M059J (cell line): ENCODE results near the gene KCNE4. TPM values are rescaled to one million over a fixed set of nuclear protein-coding genes. Genes with fewer than 3 reads are reported as not detected.

Source experiments
- total RNA-seq: library from RNA; depleted of rRNA; stranded (reverse); fragments of >200 nt; shearing (Covaris generic); gene quantifications from 2 replicates; pipeline ENCODE4 v1.2.3, GENCODE V29; 2014; rRNA removed

The KCNE4 gene
- total RNA-seq, 1 experiment from 2014 or later: 14.5 TPM

Other genes with a start within 250 kb of the KCNE4 start
- gene ACSL3, start 191.2 kb upstream of the KCNE4 start, total RNA-seq: 83.1 and 90.6 TPM in 2 replicates